NB4 (cell line): Measurements from ENCODE around the gene TM4SF20.

Experiments
- DNase-seq: peaks from one replicate; pipeline ENCODE4 v3.0.0; 2010; ENCODE audit warnings: low read depth
- H3K4me3 ChIP-seq: one replicate; pipeline ENCODE4 v1.5.1; 2011; ENCODE audit warnings: mild to moderate bottlenecking, low read depth, low read length, moderate library complexity
- CTCF ChIP-seq: IDR thresholded peaks from one replicate; pipeline ENCODE4 v1.5.1; 2012; ENCODE audit warnings: low read depth, low read length
- MYC ChIP-seq: IDR thresholded peaks from 2 replicates; pipeline ENCODE4 v1.6.1; 2011; ENCODE audit warnings: low read depth, low read length
- POLR2A ChIP-seq: IDR thresholded peaks from 2 replicates; pipeline ENCODE4 v1.6.1; 2011; ENCODE audit warnings: mild to moderate bottlenecking; ENCODE audit not compliant: insufficient read length; ENCODE audit errors: extremely low read depth
- TF ChIP-seq, protein P1 (sequence below): IDR thresholded peaks from 2 replicates; pipeline ENCODE4 v1.6.1; 2011; ENCODE audit warnings: low read depth, low read length

Gene TM4SF20

DNA sequence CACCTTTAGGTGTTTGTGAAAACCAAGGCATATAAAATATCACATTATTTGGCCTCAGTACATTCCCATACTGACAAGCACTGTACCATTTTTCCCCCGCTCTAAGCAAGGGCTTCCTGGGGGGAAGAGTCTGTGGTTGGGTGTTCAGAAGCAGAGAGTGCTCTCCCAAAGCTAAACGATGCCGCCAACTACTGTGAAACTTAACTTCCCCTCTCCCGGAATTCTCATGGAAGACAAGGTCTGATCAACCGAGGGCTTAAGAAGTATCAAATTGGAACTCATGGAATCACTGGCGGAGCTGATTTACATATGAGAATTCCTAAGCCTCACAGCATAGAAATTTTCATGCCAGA lies 54.5 kb downstream of the TM4SF20 start:
- peak; percentile 50 for DNase-seq
- H3K4me3 ChIP-seq, result peak overlapping the region; percentile 76
- TF ChIP-seq MYC, result no peak
- TF ChIP-seq, protein P1, sequence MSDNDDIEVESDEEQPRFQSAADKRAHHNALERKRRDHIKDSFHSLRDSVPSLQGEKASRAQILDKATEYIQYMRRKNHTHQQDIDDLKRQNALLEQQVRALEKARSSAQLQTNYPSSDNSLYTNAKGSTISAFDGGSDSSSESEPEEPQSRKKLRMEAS, result no peak
- no peak for TF ChIP-seq CTCF
- no peak for TF ChIP-seq POLR2A

- DNase-seq, result no peak
- TF ChIP-seq CTCF (no peak), MYC (no peak), POLR2A (no peak)
- TF ChIP-seq, protein P1, result no peak
- peak overlapping the region; percentile 76 for H3K4me3 ChIP-seq
These were observed 55.3 kb downstream of the TM4SF20 start for GRCh38 chr2:227323818-227324217.

- no peak for TF ChIP-seq CTCF
- TF ChIP-seq, protein P1, result no peak
- TF ChIP-seq POLR2A, result no peak
- no peak for TF ChIP-seq MYC
- H3K4me3 ChIP-seq, result no peak overlapping the region
- DNase-seq, result no peak
These were observed 56.4 kb downstream of the TM4SF20 start for GRCh38 chr2:227322530-227323205.

DNA sequence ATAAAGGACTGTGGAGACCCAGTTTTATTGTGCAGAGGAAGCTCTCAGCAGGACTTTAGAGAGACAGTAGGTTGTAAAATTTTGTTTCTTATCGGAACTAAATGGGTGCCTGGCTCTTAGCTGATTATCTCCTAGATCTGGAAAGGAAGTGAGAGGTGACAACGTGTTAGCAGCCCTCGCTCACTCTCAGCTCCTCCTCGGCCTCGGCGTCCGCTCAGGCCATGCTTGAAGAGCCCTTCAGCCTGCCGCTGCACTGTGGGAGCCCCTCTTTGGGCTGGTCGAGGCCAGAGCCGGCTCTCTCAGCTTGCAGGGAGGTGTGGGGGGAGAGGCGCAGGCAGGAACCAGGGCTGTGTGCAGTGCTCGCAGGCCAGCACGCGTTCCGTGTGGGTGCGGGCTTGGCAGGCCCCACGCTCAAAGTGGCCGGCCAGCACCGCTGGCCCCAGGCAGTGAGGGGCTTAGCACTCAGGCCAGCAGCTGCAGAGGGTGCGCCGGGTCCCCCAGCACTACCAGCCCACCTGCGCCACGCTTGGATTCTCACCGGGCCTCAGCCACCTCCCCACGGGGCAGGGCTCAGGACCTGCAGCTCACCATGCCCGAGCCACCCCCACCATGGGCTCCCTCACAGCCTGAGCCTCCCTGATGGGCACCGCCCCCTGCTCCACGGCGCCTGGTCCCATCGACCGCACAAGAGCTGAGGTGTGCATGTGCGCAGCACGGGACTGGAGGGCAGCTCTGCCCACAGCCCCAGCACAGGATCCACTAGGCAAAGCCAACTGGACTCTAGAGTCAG lies 58.6 kb downstream of the TM4SF20 start:
- TF ChIP-seq MYC, result no peak
- no peak for TF ChIP-seq CTCF
- TF ChIP-seq, protein P1, result no peak
- TF ChIP-seq POLR2A, result no peak
- DNase-seq, result no peak
- no peak overlapping the region for H3K4me3 ChIP-seq

DNA sequence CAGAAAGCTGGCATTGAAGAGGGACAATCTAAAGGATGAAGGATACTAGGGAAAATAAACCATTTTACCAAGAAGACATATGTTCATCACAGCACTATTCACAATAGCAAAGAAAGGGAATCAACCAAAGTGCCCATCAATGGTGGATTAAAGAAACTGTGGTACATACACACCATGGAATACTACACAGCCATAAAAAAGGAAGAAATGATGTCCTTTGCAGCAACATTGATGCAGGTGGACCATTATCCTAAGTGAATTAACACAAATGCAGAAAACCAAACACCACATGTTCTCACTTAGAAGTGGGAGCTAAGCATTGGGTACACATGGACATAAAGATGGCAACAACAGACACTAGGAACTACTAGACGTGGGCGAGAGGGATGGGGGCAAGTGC lies 61.3 kb downstream of the TM4SF20 start:
- TF ChIP-seq POLR2A, result no peak
- TF ChIP-seq, protein P1, result no peak
- TF ChIP-seq CTCF, result no peak
- TF ChIP-seq MYC, result no peak

DNA sequence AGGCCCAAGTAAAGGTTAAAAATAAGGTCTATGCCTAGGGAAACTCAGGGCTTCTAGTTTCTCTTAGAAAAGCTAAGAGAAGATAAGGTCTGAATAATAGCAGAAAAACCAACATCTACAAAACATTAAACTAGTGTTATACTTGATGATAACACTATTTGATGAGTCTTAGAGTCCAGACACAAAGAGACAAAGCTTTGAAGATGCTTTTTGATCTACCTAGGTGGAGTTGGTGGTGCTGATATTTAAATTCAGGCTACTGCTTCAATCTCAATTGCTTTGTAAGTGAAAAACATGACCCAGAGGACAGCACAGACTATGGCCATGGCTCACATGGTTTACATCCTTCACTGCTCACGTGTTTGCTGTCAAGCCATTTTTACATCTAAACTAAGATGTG lies 65.8 kb downstream of the TM4SF20 start:
- no peak overlapping the region for H3K4me3 ChIP-seq
- TF ChIP-seq POLR2A, result no peak
- TF ChIP-seq CTCF, result no peak
- no peak for TF ChIP-seq MYC
- TF ChIP-seq, protein P1, result no peak
- DNase-seq, result no peak

More for the DNA sequence above, 61.3 kb downstream of the TM4SF20 start:
- H3K4me3 ChIP-seq, result no peak overlapping the region
- DNase-seq, result no peak
